D721Med (cell line): ENCODE results near the gene DNAAF6.

ENCODE experiments used
- DNase-seq: peaks from one replicate; pipeline ENCODE4 v3.0.0; 2011; ENCODE audit warnings: low spot score; ENCODE audit not compliant: insufficient read length
- FAIRE-seq: peaks from 2 replicates; lab custom pipeline; 2011; peaks lifted over from hg19 to GRCh38; lab: Jason Lieb, UNC
- TF ChIP-seq, protein P1 (sequence below): IDR thresholded peaks from 2 replicates; pipeline ENCODE4 v1.5.1; 2012; ENCODE audit warnings: mild to moderate bottlenecking, control low read depth; ENCODE audit not compliant: insufficient read depth; ENCODE audit errors: missing control alignments

Gene DNAAF6

GRCh38 chrX:107227780-107228485, 21.5 kb downstream of the DNAAF6 start:
- FAIRE-seq, result no peak
- TF ChIP-seq, protein P1, sequence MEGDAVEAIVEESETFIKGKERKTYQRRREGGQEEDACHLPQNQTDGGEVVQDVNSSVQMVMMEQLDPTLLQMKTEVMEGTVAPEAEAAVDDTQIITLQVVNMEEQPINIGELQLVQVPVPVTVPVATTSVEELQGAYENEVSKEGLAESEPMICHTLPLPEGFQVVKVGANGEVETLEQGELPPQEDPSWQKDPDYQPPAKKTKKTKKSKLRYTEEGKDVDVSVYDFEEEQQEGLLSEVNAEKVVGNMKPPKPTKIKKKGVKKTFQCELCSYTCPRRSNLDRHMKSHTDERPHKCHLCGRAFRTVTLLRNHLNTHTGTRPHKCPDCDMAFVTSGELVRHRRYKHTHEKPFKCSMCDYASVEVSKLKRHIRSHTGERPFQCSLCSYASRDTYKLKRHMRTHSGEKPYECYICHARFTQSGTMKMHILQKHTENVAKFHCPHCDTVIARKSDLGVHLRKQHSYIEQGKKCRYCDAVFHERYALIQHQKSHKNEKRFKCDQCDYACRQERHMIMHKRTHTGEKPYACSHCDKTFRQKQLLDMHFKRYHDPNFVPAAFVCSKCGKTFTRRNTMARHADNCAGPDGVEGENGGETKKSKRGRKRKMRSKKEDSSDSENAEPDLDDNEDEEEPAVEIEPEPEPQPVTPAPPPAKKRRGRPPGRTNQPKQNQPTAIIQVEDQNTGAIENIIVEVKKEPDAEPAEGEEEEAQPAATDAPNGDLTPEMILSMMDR, result no peak
- no peak for DNase-seq

DNA sequence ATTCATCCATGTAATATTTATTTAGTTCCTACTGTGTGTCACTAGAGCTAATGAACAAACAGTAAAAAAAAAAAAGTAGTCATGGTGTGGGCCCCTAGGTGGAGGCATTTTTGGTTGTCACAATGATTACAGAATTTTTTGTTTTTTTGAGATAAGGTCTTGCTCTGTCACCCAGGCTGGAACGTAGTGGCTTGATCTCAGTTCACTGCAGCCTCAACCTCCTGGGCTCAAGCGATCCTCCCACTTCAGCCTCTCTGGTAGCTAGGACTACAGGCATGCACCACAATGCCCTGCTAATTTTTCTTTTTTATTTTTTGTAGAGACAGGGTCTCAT, 22.0 kb downstream of the DNAAF6 start:
- DNase-seq (no peak), FAIRE-seq (no peak)
- TF ChIP-seq, protein P1, result no peak

DNA sequence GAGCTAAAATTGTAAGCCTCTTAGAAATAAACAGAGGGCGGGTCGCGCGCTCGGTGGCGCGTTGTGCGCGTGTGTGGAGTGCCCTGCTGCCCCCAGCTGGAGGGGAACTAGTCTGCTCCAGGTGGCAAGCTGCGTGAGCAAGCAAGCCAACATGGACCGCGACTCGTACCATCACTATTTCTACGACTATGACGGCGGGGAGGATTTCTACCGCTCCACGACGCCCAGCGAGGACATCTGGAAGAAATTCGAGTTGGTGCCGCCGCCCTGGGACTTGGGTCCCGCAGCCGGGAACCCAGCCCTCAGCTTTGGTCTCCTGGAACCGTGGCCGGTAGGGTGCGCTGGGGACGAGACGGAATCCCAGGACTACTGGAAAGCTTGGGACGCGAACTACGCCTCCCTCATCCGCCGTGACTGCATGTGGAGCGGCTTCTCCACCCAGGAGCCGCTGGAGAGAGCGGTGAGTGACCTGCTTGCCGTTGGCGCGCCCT, 66.1 kb downstream of the DNAAF6 start:
- no peak for DNase-seq

GRCh38 chrX:107273795-107274194, 67.4 kb downstream of the DNAAF6 start:
- FAIRE-seq (no peak), DNase-seq (no peak)
- TF ChIP-seq, protein P1, result no peak

More for the DNA sequence above, 66.1 kb downstream of the DNAAF6 start:
- no peak for FAIRE-seq
- TF ChIP-seq, protein P1, result no peak

GRCh38 chrX:107288676-107289075, 82.3 kb downstream of the DNAAF6 start:
- TF ChIP-seq, protein P1, result no peak
- no peak for FAIRE-seq
- no peak for DNase-seq

- TF ChIP-seq, protein P1, result no peak
- FAIRE-seq (no peak), DNase-seq (no peak)
Observed at GRCh38 chrX:107290019-107290418, 83.6 kb downstream of the DNAAF6 start.

DNA sequence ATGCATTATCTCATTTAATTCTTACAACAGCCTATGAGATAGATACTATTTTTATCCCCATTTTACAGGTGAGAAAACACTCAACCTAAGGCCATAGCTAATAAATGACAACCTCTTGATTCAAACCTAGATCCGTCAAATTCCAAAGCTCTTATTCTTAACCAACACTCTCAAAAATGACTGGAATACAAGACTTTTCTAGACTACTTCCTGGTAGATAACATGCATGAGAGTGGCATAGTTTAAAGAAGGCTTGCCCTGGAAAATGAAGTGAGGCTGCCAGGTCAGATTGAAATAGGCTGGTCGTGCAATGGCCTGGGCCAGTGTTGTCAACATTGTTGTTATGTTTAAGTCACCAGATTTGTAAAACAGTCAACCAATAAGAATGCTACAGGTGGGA, 86.6 kb downstream of the DNAAF6 start:
- FAIRE-seq (no peak), DNase-seq (no peak)
- TF ChIP-seq, protein P1, result no peak
